Kidney (tissue), 14 donors: ENCODE results near the gene PSG5. TPM values are rescaled to one million over a fixed set of nuclear protein-coding genes. Genes with fewer than 3 reads are reported as not detected.
"Not testable (repeated sequence)": the region's sequence is repeated elsewhere in the genome, so short reads cannot be mapped to it uniquely, and the experiment has no call there.

Source experiments
- DNase-seq, 5 donors: peaks; one replicate each; pipeline ENCODE4 v3.0.0-alpha.2; 2013 to 2020
- FAIRE-seq: peaks from 2 replicates; lab custom pipeline; 2012; peaks lifted over from hg19 to GRCh38; lab: Jason Lieb, UNC
- H3K27ac ChIP-seq, 2 donors: one replicate each; pipeline ENCODE4 v1.7.0; 2013; ENCODE audit warnings: low read depth in 2 of 2, low read length in 2 of 2, inconsistent platforms in 1 of 2
- H3K27me3 ChIP-seq: one replicate; pipeline ENCODE4 v1.7.1; 2013; ENCODE audit warnings: low read length, inconsistent platforms; ENCODE audit not compliant: control insufficient read depth, insufficient read depth
- H3K36me3 ChIP-seq, 3 donors: one replicate each; pipeline versions ENCODE4 v1.7.0 to v1.7.1; 2013; ENCODE audit warnings: low read length in 3 of 3, control low read depth in 1 of 3, inconsistent platforms in 1 of 3; ENCODE audit not compliant: insufficient read depth in 3 of 3, control insufficient read depth in 2 of 3
- H3K4me1 ChIP-seq, 3 donors: one replicate each; pipeline versions ENCODE4 v1.7.0 to v1.7.1; 2013; ENCODE audit warnings: low read length in 3 of 3, inconsistent platforms in 1 of 3, low read depth in 1 of 3; ENCODE audit not compliant: control insufficient read depth in 2 of 3, insufficient read depth in 2 of 3
- H3K4me3 ChIP-seq, 3 donors: one replicate each; pipeline versions ENCODE4 v1.7.0 to v1.8.1; 2013; ENCODE audit warnings: low read length in 3 of 3, control low read depth in 1 of 3, inconsistent platforms in 1 of 3
- H3K9ac ChIP-seq, 3 donors: one replicate each; pipeline versions ENCODE4 v1.7.0 to v1.7.1; 2013; ENCODE audit warnings: low read length in 3 of 3, control low read depth in 1 of 3, inconsistent platforms in 1 of 3
- H3K9me3 ChIP-seq, 3 donors: one replicate each; pipeline versions ENCODE4 v1.7.0 to v1.7.1; 2013; ENCODE audit warnings: low read length in 3 of 3, control low read depth in 1 of 3, inconsistent platforms in 1 of 3; ENCODE audit not compliant: control insufficient read depth in 2 of 3, insufficient read depth in 1 of 3
- intact Hi-C: fragments of 100-400 bp; cut with DNase I; formaldehyde crosslinking; loops from one replicate; pipeline ENCODE4 v1.11.1; 2022
- polyA plus RNA-seq: library from polyadenylated mRNA; stranded (reverse); fragments of 350-450 nt; fragmentation: Illumina TruSeq; extraction: RNeasy Lipid Tissue Mini Kit (QIAGEN cat#74804); gene quantifications from one replicate; pipeline ENCODE4 v1.2.3, GENCODE V29; 2014; ENCODE audit warnings: low read depth, low replicate concordance; ENCODE audit not compliant: insufficient read depth
- total RNA-seq: library from RNA; stranded (reverse); fragmentation: NEBNext Ultra II Directional; extraction: Animal tissue kit (Norgen Biotek cat#: 25700); gene quantifications from one replicate; pipeline ENCODE4 v1.2.1, GENCODE V29; 2021
- TF ChIP-seq, protein P1 (sequence below): IDR thresholded peaks from 3 replicates; pipeline ENCODE4 v1.5.1; 2012; ENCODE audit warnings: mild to moderate bottlenecking, moderate library complexity, borderline replicate concordance; ENCODE audit not compliant: insufficient read depth; ENCODE audit errors: extremely low read depth
- donor health status: control.
- donor health status: control.
- donor health status: control.
- donor health status: control.
- donor health status: control.
- donor health status: DM: yes; HTN: yes; CAD: no.
- donor health status: Normal renal cell carcinoma (clear cell type).

The PSG5 gene
- total and polyA plus RNA-seq, 2 donors from 2014 or later, result not detected

DNA sequence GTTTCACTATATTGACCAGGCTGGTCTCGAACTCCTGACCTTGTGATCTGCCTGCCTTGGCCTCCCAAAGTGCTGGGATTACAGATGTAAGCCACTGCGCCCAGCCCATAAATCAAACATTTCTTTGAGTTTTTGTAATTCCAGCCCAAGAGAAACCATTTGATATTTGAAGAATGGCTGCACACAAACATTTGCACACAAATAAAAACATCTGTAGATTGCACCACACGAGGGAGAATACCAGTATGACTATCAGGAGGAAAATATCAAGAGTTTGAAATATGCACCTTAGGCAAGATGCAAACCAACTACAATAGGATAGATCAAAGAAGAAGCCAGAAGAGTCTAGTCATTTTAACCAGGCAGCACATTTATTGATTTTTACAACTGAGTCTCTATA lies 20.4 kb downstream of the PSG5 start:
- FAIRE-seq, H3K9me3 ChIP-seq, H3K4me3 ChIP-seq, H3K27ac ChIP-seq, H3K36me3 ChIP-seq, DNase-seq, H3K4me1 ChIP-seq, H3K9ac ChIP-seq, intact Hi-C loops, H3K27me3 ChIP-seq: not testable (repeated sequence)

GRCh38 chr19:43163135-43163534 lies 23.2 kb downstream of the PSG5 start:
- H3K9ac ChIP-seq, H3K4me3 ChIP-seq, intact Hi-C loops, H3K27ac ChIP-seq, H3K36me3 ChIP-seq, H3K9me3 ChIP-seq, DNase-seq, H3K27me3 ChIP-seq, FAIRE-seq, H3K4me1 ChIP-seq: not testable (repeated sequence)

DNA sequence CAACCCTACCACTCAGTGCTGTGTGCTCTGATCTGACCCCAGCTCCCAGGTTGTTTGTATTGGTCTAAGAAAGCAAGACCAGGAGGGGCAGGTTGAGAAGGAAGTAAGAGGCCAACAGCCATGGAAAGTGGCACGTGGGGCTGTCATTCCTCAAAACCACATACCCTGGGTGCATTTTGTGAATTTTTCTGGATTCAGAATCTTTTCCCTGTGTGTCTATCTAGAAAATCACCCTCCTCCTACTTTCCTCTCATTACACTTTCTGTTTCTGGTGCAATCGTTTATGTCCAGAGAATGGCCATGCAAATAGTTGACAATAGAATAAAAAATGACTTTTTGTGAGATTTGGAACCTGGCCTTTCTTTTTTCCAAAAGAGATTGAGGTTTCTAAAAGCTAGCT lies 24.1 kb downstream of the PSG5 start:
- H3K9ac ChIP-seq, H3K36me3 ChIP-seq, H3K9me3 ChIP-seq, FAIRE-seq, H3K27me3 ChIP-seq, DNase-seq, intact Hi-C loops, H3K4me3 ChIP-seq, H3K4me1 ChIP-seq, H3K27ac ChIP-seq: not testable (repeated sequence)

DNA sequence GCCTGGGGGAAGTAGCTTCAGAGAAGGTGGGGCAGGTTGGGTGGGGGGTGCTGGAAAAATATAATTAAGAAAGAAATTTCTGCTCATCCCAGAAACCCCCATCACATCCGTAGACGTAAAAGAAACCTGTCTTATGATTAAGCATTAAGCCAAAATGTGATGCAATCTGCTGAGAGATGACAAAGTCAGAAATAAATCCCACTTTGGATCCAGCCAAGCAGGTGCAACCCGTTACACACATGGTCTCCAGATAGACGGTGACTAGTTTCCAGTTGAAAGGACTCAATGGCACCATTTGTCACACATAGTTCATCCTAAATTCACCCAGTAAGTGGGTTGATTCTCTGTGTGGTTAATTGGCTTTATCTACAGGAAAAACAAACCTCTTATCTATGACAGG lies 34.1 kb downstream of the PSG5 start:
- intact Hi-C loops, result no loop called here
- TF ChIP-seq, protein P1, sequence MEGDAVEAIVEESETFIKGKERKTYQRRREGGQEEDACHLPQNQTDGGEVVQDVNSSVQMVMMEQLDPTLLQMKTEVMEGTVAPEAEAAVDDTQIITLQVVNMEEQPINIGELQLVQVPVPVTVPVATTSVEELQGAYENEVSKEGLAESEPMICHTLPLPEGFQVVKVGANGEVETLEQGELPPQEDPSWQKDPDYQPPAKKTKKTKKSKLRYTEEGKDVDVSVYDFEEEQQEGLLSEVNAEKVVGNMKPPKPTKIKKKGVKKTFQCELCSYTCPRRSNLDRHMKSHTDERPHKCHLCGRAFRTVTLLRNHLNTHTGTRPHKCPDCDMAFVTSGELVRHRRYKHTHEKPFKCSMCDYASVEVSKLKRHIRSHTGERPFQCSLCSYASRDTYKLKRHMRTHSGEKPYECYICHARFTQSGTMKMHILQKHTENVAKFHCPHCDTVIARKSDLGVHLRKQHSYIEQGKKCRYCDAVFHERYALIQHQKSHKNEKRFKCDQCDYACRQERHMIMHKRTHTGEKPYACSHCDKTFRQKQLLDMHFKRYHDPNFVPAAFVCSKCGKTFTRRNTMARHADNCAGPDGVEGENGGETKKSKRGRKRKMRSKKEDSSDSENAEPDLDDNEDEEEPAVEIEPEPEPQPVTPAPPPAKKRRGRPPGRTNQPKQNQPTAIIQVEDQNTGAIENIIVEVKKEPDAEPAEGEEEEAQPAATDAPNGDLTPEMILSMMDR, result no peak
- Histone ChIP-seq H3K4me1 (no peaks in the 10 kb centered on the region), H3K4me3 (no peak overlapping the region), H3K9me3 (no peaks in the 10 kb centered on the region), H3K36me3 (no peaks in the 10 kb centered on the region), H3K9ac (no peak overlapping the region), H3K27me3 (no peaks in the 10 kb centered on the region), H3K27ac (no peak overlapping the region)
- no peak for FAIRE-seq
- no peak for DNase-seq

- H3K4me3 ChIP-seq, H3K4me1 ChIP-seq, H3K27ac ChIP-seq, DNase-seq, H3K9ac ChIP-seq, H3K27me3 ChIP-seq, H3K36me3 ChIP-seq, H3K9me3 ChIP-seq, intact Hi-C loops, FAIRE-seq: not testable (repeated sequence)
Observed at GRCh38 chr19:43149788-43150187, 36.5 kb downstream of the PSG5 start.
